ENCODE measurements around the gene ZNF831. TPM values are rescaled to one million over a fixed set of nuclear protein-coding genes. Genes with fewer than 3 reads are reported as not detected.

The ZNF831 gene
- total and polyA plus RNA-seq, 9 donors: 0.05 to 0.36 (median 0.15) TPM; not detected in 1

- Histone ChIP-seq H3K4me1 (ENCODE audit: insufficient read depth) (no peaks in the 10 kb centered on the region), H3K9me3 (no peaks in the 10 kb centered on the region), H3K4me3 (no peak overlapping the region), H3K27ac (no peak overlapping the region), H3K36me3 (no peaks in the 10 kb centered on the region), H3K27me3 (no peaks in the 10 kb centered on the region)
- TF ChIP-seq EP300 (IDR thresholded peaks at IDR 0.05) (no peak), POLR2A (IDR thresholded peaks at IDR 0.05) (no peak), CTCF (IDR thresholded peaks at IDR 0.05) (no peak)
- intact Hi-C loops (cut with DNase I): no loop called here
- no peak for DNase-seq
- 59 to 71% (median 66%) methylated on average over 9 of the region's 9 CpGs for WGBS, 3 donors
Measured at GRCh38 chr20:59164686-59165391, 1.2 kb downstream of the ZNF831 start.

- WGBS, 3 donors: 73 to 93% (median 90%) methylated on average over 1 of the region's 1 CpG
- Histone ChIP-seq H3K27me3 (no peaks in the 10 kb centered on the region), H3K4me3 (no peak overlapping the region), H3K9me3 (no peaks in the 10 kb centered on the region), H3K36me3 (no peaks in the 10 kb centered on the region), H3K27ac (no peak overlapping the region), H3K4me1 (ENCODE audit: insufficient read depth) (no peaks in the 10 kb centered on the region)
- intact Hi-C loops (cut with DNase I): no loop called here
- no peak for TF ChIP-seq POLR2A (IDR thresholded peaks at IDR 0.05)
- TF ChIP-seq EP300 (IDR thresholded peaks at IDR 0.05): no peak
- no peak for TF ChIP-seq CTCF (IDR thresholded peaks at IDR 0.05)
- no peak for DNase-seq
Measured at GRCh38 chr20:59165396-59165795, 1.8 kb downstream of the ZNF831 start.

GRCh38 chr20:59165891-59166709 lies 2.5 kb downstream of the ZNF831 start:
- 76 to 84% (median 79%) methylated on average over 11 of the region's 11 CpGs for WGBS, 3 donors
- H3K27me3 ChIP-seq: no peaks in the 10 kb centered on the region
- H3K4me1 ChIP-seq (ENCODE audit: insufficient read depth): no peaks in the 10 kb centered on the region
- no peak for DNase-seq
- no peak for TF ChIP-seq EP300 (IDR thresholded peaks at IDR 0.05)
- TF ChIP-seq CTCF (IDR thresholded peaks at IDR 0.05): no peak
- no peak for TF ChIP-seq POLR2A (IDR thresholded peaks at IDR 0.05)
- H3K27ac ChIP-seq: no peak overlapping the region
- intact Hi-C loops (cut with DNase I): no loop called here
- no peak overlapping the region for H3K4me3 ChIP-seq
- H3K36me3 ChIP-seq: no peaks in the 10 kb centered on the region
- no peaks in the 10 kb centered on the region for H3K9me3 ChIP-seq

- H3K27ac ChIP-seq: no peak overlapping the region
- TF ChIP-seq EP300 (IDR thresholded peaks at IDR 0.05): no peak
- no peak for TF ChIP-seq POLR2A (IDR thresholded peaks at IDR 0.05)
- no peak for TF ChIP-seq CTCF (IDR thresholded peaks at IDR 0.05)
- H3K27me3 ChIP-seq: no peaks in the 10 kb centered on the region
- no peak for DNase-seq
- intact Hi-C loops (cut with DNase I): no loop called here
- no peaks in the 10 kb centered on the region for H3K36me3 ChIP-seq
- WGBS, 3 donors: 41 to 49% (median 43%) methylated on average over 6 of the region's 6 CpGs
- H3K4me1 ChIP-seq (ENCODE audit: insufficient read depth): no peaks in the 10 kb centered on the region
- no peak overlapping the region for H3K4me3 ChIP-seq
- H3K9me3 ChIP-seq: no peaks in the 10 kb centered on the region
Measured at GRCh38 chr20:59170406-59171349, 7.1 kb downstream of the ZNF831 start.

Measured in ovary (tissue), 9 donors.